PC-9 (cell line): ENCODE results near the gene PLEKHA6. TPM values are rescaled to one million over a fixed set of nuclear protein-coding genes. Genes with fewer than 3 reads are reported as not detected.

ENCODE experiments used
- BruUV-seq: library from RNA; stranded (reverse); fragments of 400-500 nt; replicated peaks from 2 replicates; lab custom pipeline; 2021; lab: Mats Ljungman, UMichigan
- CTCF ChIA-PET: fragments of 300-600 bp; sonication (Branson Sonifier 250); formaldehyde crosslinking; loops from one replicate; lab custom pipeline; 2022; ENCODE audit warnings: antibody characterized with exemption; lab: Charles Lee
- POLR2A ChIA-PET: fragments of 300-600 bp; sonication (Branson Sonifier 250); formaldehyde crosslinking; loops from one replicate; lab custom pipeline; 2022; ENCODE audit warnings: antibody characterized with exemption; ENCODE audit not compliant: unreplicated experiment; lab: Charles Lee
- DNase-seq, 2 experiments: peaks; one replicate each; pipeline versions ENCODE4 v3.0.0 to v3.0.0-alpha.2; 2015 to 2022; ENCODE audit warnings: mixed read lengths in 1 of 2
- H2AFZ ChIP-seq: fragments of 200-600 bp; sonication (generic); 2 replicates; pipeline ENCODE4 v1.8.1; 2017; ENCODE audit warnings: antibody characterized with exemption
- H3F3A ChIP-seq: fragments of 200-600 bp; sonication (generic); 2 replicates; pipeline ENCODE4 v1.8.1; 2017; ENCODE audit warnings: antibody characterized with exemption, mild to moderate bottlenecking, low read depth; ENCODE audit not compliant: insufficient read depth
- H3K27ac ChIP-seq: fragments of 200-600 bp; sonication (generic); 2 replicates; pipeline ENCODE4 v1.6.1; 2016; ENCODE audit warnings: mixed run types
- H3K27me3 ChIP-seq: fragments of 200-600 bp; sonication (generic); 2 replicates; pipeline ENCODE4 v1.6.1; 2016; ENCODE audit warnings: low read depth, mixed run types; ENCODE audit not compliant: insufficient read depth
- H3K36me3 ChIP-seq: fragments of 200-600 bp; sonication (generic); 2 replicates; pipeline ENCODE4 v1.6.1; 2016; ENCODE audit warnings: low read depth, mixed run types
- H3K4me1 ChIP-seq: fragments of 200-600 bp; sonication (generic); replicated peaks from 2 replicates; pipeline ENCODE4 v1.6.1; 2016; ENCODE audit warnings: mixed run types; ENCODE audit not compliant: insufficient read depth
- H3K4me2 ChIP-seq: fragments of 200-600 bp; sonication (generic); 2 replicates; pipeline ENCODE4 v1.6.1; 2017; ENCODE audit warnings: mixed run types
- H3K4me3 ChIP-seq: fragments of 200-600 bp; sonication (generic); 2 replicates; pipeline ENCODE4 v1.6.1; 2016; ENCODE audit warnings: mixed run types
- H3K79me2 ChIP-seq: fragments of 200-600 bp; sonication (generic); 2 replicates; pipeline ENCODE4 v1.6.1; 2017; ENCODE audit warnings: low read depth, mixed run types
- H3K9me2 ChIP-seq: fragments of 200-600 bp; sonication (generic); 2 replicates; pipeline ENCODE4 v1.8.1; 2017; ENCODE audit warnings: mild to moderate bottlenecking; ENCODE audit not compliant: insufficient read depth
- H3K9me3 ChIP-seq: fragments of 200-600 bp; sonication (generic); 2 replicates; pipeline ENCODE4 v1.8.1; 2016; ENCODE audit warnings: low read depth; ENCODE audit not compliant: insufficient read depth
- H4K20me1 ChIP-seq: fragments of 200-600 bp; sonication (generic); 2 replicates; pipeline ENCODE4 v1.8.1; 2017; ENCODE audit not compliant: insufficient read depth
- EZH2 ChIP-seq: fragments of 200-600 bp; sonication (generic); IDR thresholded peaks from 2 replicates; pipeline ENCODE4 v1.8.0; 2017; ENCODE audit warnings: antibody characterized with exemption, low read depth
- intact Hi-C: fragments of 100-400 bp; cut with micrococcal nuclease; formaldehyde crosslinking; loops from one replicate; pipeline ENCODE4 v1.10.0; 2022; ENCODE audit not compliant: unreplicated experiment
- total RNA-seq: library from RNA; stranded (reverse); gene quantifications from 2 replicates; pipeline ENCODE4 v1.2.3, GENCODE V29; 2021
- TF ChIP-seq, protein P1 (sequence below): fragments of 200-600 bp; sonication (generic); conservative IDR thresholded peaks from 2 replicates; pipeline ENCODE4 v1.6.1; 2017; ENCODE audit warnings: mixed run types, antibody characterized with exemption, mild to moderate bottlenecking, moderate library complexity

PLEKHA6 gene
- total RNA-seq, 1 experiment from 2014 or later: 52.0 TPM

DNA sequence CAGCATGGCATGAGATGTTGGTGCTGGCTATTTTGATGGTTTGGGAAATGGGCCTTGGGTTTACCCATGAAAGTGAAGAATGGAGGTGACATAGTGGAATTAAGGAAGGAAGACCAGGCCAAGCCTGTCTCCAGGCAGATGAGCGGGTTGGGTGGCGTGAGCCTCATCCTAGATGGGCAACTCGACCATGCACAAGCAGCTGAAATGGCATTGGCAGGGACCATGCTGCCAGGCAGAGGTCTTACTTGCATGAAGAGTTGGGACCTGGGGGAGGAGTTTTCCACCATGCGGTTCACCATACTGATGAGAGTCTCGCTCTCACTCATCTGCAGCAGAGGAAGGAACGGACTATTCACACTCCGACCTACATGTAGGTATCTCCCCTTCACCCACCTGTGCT lies 108.4 kb downstream of the PLEKHA6 start:
- intact Hi-C loops: no loop called here
- no peaks in the 10 kb centered on the region for H3K9me3 ChIP-seq
- H3K27me3 ChIP-seq: no peaks in the 10 kb centered on the region
- DNase-seq: no peak
- no peaks in the 10 kb centered on the region for H3K79me2 ChIP-seq
- no peak overlapping the region for H3K4me3 ChIP-seq
- H4K20me1 ChIP-seq: no peaks in the 10 kb centered on the region
- BruUV-seq: no TSS peak
- H3F3A ChIP-seq: peaks cover 22% of the 10 kb centered on the region
- H2AFZ ChIP-seq: no peak overlapping the region
- H3K4me1 ChIP-seq: peaks cover 29% of the 10 kb centered on the region
- TF ChIP-seq, protein P1, sequence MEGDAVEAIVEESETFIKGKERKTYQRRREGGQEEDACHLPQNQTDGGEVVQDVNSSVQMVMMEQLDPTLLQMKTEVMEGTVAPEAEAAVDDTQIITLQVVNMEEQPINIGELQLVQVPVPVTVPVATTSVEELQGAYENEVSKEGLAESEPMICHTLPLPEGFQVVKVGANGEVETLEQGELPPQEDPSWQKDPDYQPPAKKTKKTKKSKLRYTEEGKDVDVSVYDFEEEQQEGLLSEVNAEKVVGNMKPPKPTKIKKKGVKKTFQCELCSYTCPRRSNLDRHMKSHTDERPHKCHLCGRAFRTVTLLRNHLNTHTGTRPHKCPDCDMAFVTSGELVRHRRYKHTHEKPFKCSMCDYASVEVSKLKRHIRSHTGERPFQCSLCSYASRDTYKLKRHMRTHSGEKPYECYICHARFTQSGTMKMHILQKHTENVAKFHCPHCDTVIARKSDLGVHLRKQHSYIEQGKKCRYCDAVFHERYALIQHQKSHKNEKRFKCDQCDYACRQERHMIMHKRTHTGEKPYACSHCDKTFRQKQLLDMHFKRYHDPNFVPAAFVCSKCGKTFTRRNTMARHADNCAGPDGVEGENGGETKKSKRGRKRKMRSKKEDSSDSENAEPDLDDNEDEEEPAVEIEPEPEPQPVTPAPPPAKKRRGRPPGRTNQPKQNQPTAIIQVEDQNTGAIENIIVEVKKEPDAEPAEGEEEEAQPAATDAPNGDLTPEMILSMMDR: no peak
- TF ChIP-seq EZH2: no peak
- peaks cover 15% of the 10 kb centered on the region for H3K36me3 ChIP-seq
- POLR2A ChIA-PET: no interaction called here
- H3K4me2 ChIP-seq: no peak overlapping the region
- H3K27ac ChIP-seq: no peak overlapping the region
- CTCF ChIA-PET: no interaction called here
- no peaks in the 10 kb centered on the region for H3K9me2 ChIP-seq

DNA sequence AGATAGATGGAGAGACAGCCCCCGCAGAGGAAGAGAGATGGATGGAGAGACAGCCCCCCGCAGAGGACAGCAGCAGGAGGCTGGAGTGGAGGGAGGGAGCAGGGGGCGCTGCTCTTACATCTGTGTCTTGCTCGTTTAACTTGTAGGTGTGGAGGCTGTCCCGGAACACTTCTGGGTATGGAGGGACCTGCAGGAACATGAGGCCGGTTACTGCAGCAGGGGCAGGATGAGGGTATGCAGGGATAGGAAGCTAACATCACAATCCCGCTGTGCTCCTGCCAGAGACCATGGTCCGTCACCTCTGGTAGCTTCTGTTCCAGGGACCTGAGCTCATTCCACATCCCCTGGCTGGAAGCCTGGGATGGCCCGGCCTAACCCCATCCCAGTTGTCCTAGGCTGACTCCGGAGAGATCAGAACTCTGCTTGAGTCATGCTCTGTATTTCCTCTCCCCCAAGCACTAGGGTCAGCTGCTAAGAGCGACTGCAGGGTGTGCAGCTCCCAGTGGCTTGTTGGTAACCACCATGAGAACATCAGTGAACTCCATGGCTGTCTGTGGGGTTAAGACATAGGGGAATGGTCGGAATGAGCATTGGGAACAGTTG lies 109.2 kb downstream of the PLEKHA6 start:
- H3K36me3 ChIP-seq: peaks cover 10% of the 10 kb centered on the region
- H3K9me3 ChIP-seq: no peaks in the 10 kb centered on the region
- no TSS peak for BruUV-seq
- TF ChIP-seq EZH2: no peak
- ChIA-PET POLR2A (no interaction called here), CTCF (no interaction called here)
- no peaks in the 10 kb centered on the region for H3K79me2 ChIP-seq
- peaks cover 24% of the 10 kb centered on the region for H3K4me1 ChIP-seq
- intact Hi-C loops: no loop called here
- H3K9me2 ChIP-seq: no peaks in the 10 kb centered on the region
- no peaks in the 10 kb centered on the region for H3K27me3 ChIP-seq
- H3K27ac ChIP-seq: no peak overlapping the region
- H3K4me3 ChIP-seq: no peak overlapping the region
- no peak overlapping the region for H3K4me2 ChIP-seq
- H3F3A ChIP-seq: peaks cover 16% of the 10 kb centered on the region
- H4K20me1 ChIP-seq: no peaks in the 10 kb centered on the region
- H2AFZ ChIP-seq: no peak overlapping the region
- no peak for DNase-seq

DNA sequence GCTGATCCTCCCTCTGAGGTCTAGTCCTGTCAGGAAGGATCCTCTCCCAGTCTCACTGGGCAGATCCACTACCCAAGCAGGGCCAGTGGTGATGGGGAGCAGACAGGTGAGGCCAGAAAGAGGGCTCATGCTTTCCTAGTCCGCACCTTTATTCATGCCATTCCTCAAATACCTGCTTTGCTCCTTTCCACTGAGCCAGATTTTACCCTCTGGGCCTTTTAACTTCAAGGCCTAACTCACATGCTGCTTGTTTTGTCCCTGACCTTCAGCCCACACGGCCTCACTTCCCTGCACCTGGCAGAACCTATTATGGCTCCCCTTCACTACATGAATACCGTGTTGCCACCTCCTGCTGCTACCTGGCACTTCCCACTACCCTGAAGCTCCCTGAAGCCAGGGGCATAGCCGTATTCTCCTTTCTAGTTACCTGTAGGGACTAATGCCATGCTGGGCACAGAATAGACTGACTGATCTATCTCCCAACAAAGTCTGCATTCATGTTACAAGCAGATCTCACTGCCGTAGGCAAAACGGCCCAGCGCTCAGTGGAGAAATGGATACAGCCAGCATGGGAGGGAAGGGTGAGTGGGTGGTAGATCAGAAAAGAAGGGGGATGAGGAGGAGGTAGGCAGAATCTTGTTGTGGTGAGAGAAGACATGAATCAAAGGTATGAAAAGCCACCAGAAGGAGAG lies 109.8 kb downstream of the PLEKHA6 start:
- ChIA-PET POLR2A (no interaction called here), CTCF (no interaction called here)
- H3K4me2 ChIP-seq: no peak overlapping the region
- H3K4me3 ChIP-seq: no peak overlapping the region
- no peaks in the 10 kb centered on the region for H4K20me1 ChIP-seq
- no peaks in the 10 kb centered on the region for H3K9me3 ChIP-seq
- H3F3A ChIP-seq: peaks cover 9% of the 10 kb centered on the region
- H3K27me3 ChIP-seq: no peaks in the 10 kb centered on the region
- intact Hi-C loops: no loop called here
- peaks cover 17% of the 10 kb centered on the region for H3K4me1 ChIP-seq
- no TSS peak for BruUV-seq
- no peak overlapping the region for H2AFZ ChIP-seq
- no peaks in the 10 kb centered on the region for H3K9me2 ChIP-seq
- no peaks in the 10 kb centered on the region for H3K79me2 ChIP-seq
- peaks cover 9% of the 10 kb centered on the region for H3K36me3 ChIP-seq
- no peak for TF ChIP-seq EZH2
- TF ChIP-seq, protein P1: no peak
- no peak for DNase-seq
- H3K27ac ChIP-seq: no peak overlapping the region
